Measurements from ENCODE around the gene PLEKHM2. TPM values are rescaled to one million over a fixed set of nuclear protein-coding genes. Genes with fewer than 3 reads are reported as not detected.
A peak's percentile ranks its signal among the peaks of the same experiment; 100 is the strongest.

Gene PLEKHM2
- total RNA-seq, 1 experiment from 2014 or later: 51.5 TPM

- no peaks in the 10 kb centered on the region for H3K9me3 Mint-ChIP-seq (ENCODE audit: unreplicated experiment)
- TF ChIP-seq, protein P1, sequence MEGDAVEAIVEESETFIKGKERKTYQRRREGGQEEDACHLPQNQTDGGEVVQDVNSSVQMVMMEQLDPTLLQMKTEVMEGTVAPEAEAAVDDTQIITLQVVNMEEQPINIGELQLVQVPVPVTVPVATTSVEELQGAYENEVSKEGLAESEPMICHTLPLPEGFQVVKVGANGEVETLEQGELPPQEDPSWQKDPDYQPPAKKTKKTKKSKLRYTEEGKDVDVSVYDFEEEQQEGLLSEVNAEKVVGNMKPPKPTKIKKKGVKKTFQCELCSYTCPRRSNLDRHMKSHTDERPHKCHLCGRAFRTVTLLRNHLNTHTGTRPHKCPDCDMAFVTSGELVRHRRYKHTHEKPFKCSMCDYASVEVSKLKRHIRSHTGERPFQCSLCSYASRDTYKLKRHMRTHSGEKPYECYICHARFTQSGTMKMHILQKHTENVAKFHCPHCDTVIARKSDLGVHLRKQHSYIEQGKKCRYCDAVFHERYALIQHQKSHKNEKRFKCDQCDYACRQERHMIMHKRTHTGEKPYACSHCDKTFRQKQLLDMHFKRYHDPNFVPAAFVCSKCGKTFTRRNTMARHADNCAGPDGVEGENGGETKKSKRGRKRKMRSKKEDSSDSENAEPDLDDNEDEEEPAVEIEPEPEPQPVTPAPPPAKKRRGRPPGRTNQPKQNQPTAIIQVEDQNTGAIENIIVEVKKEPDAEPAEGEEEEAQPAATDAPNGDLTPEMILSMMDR (IDR thresholded peaks at IDR 0.05; ENCODE audit: unreplicated experiment): no peak
- peaks cover 37% of the 10 kb centered on the region for H3K36me3 Mint-ChIP-seq (ENCODE audit: insufficient read depth, unreplicated experiment)
- CTCF ChIA-PET: interaction anchor here (0.7 kb wide), 2 partner anchors 32 to 247 kb away, joined by 3 read pairs; no protein-coding TSS in a partner anchor
- H3K27ac Mint-ChIP-seq (ENCODE audit: low read depth, unreplicated experiment): no peak overlapping the region
- DNase-seq (ENCODE audit: unreplicated experiment): no peak
- H3K27me3 Mint-ChIP-seq (ENCODE audit: insufficient read depth, unreplicated experiment): no peaks in the 10 kb centered on the region
- no peak overlapping the region for H3K4me3 Mint-ChIP-seq (ENCODE audit: unreplicated experiment)
- peaks cover 26% of the 10 kb centered on the region for H3K4me1 Mint-ChIP-seq (ENCODE audit: insufficient read depth, unreplicated experiment)
- BruUV-seq (replicated peaks): no TSS peak
- intact Hi-C loops (cut with micrococcal nuclease): no loop called here
- POLR2A ChIA-PET: interaction anchor here (0.5 to 1.2 kb wide), 2 partner anchors 82 to 85 kb away, joined by 3 to 5 read pairs; no protein-coding TSS in a partner anchor
Observed at GRCh38 chr1:15762546-15762945, 78.4 kb downstream of the PLEKHM2 start.

DNA sequence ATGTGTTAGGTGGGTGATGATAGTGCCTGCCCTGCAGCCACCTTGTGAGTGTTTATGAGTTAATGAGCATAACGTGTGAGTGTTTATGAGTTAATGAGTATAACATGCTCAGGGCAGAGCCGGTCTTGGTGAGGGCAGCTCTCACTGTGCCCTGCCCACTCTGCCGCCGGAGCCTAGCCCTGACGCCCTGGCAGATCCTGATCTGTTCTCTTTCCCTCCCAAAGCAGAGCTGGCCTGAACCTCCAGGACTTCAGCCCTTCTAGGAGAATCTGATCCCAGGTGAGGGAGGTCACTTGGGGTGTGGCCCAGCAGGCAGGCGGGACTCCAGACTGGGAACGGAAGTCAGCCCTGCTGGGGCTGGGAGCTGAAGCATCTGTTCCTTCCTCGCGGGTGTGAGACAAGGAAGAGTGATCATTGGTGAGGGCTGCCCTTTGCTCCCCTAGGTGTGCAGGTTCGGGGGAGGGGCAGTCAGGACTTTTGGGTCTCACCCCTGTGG is 80.2 kb downstream of the PLEKHM2 start:
- POLR2A ChIA-PET: interaction anchor here (0.7 to 3.0 kb wide), 8 partner anchors 9 to 159 kb away, joined by 3 to 33 read pairs (median 4); no protein-coding TSS in a partner anchor
- peak overlapping the region; percentile 42 for H3K4me3 Mint-ChIP-seq (ENCODE audit: unreplicated experiment)

DNA sequence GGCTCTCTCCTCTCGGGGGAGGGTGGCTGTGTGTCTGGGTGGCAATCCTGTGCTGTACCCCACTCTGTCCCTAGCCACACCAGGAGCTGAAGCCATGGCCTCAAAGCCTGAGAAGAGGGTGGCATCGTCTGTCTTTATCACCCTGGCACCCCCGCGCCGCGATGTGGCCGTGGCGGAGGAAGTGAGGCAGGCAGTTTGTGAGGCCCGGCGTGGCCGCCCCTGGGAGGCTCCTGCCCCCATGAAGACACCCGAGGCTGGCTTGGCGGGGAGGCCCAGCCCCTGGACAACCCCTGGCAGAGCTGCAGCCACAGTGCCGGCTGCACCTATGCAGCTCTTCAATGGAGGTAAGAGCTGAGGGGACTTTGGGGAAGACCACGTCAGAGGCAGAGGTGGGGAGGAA is 80.8 kb downstream of the PLEKHM2 start:
- Mint-ChIP-seq H3K36me3 (ENCODE audit: insufficient read depth, unreplicated experiment) (peaks cover 54% of the 10 kb centered on the region), H3K4me3 (ENCODE audit: unreplicated experiment) (peak overlapping the region; percentile 42), H3K27ac (ENCODE audit: low read depth, unreplicated experiment) (peak overlapping the region; percentile 50), H3K27me3 (ENCODE audit: insufficient read depth, unreplicated experiment) (no peaks in the 10 kb centered on the region), H3K4me1 (ENCODE audit: insufficient read depth, unreplicated experiment) (peaks cover 26% of the 10 kb centered on the region), H3K9me3 (ENCODE audit: unreplicated experiment) (no peaks in the 10 kb centered on the region)
- POLR2A ChIA-PET: interaction anchor here (0.7 to 3.0 kb wide), 10 partner anchors 8 to 158 kb away, joined by 3 to 33 read pairs (median 8); no protein-coding TSS in a partner anchor
- TSS peak; percentile 44 for BruUV-seq (replicated peaks)
- intact Hi-C loops (cut with micrococcal nuclease): no loop called here
- TF ChIP-seq, protein P1 (IDR thresholded peaks at IDR 0.05; ENCODE audit: unreplicated experiment): no peak
- no peak for DNase-seq (ENCODE audit: unreplicated experiment)
- CTCF ChIA-PET: interaction anchor here (0.9 kb wide), 1 partner anchor 26 kb away, joined by 3 read pairs; no protein-coding TSS in a partner anchor

More for the DNA sequence above, 80.2 kb downstream of the PLEKHM2 start:
- TF ChIP-seq, protein P1 (IDR thresholded peaks at IDR 0.05; ENCODE audit: unreplicated experiment): no peak
- peak; percentile 65 for DNase-seq (ENCODE audit: unreplicated experiment)
- Mint-ChIP-seq H3K27me3 (ENCODE audit: insufficient read depth, unreplicated experiment) (no peaks in the 10 kb centered on the region), H3K4me1 (ENCODE audit: insufficient read depth, unreplicated experiment) (peaks cover 26% of the 10 kb centered on the region), H3K27ac (ENCODE audit: low read depth, unreplicated experiment) (peak overlapping the region; percentile 50), H3K9me3 (ENCODE audit: unreplicated experiment) (no peaks in the 10 kb centered on the region), H3K36me3 (ENCODE audit: insufficient read depth, unreplicated experiment) (peaks cover 52% of the 10 kb centered on the region)
- CTCF ChIA-PET: interaction anchor here (0.9 kb wide), 1 partner anchor 26 kb away, joined by 3 read pairs; no protein-coding TSS in a partner anchor
- intact Hi-C loops (cut with micrococcal nuclease): no loop called here
- BruUV-seq (replicated peaks): no TSS peak

DNA sequence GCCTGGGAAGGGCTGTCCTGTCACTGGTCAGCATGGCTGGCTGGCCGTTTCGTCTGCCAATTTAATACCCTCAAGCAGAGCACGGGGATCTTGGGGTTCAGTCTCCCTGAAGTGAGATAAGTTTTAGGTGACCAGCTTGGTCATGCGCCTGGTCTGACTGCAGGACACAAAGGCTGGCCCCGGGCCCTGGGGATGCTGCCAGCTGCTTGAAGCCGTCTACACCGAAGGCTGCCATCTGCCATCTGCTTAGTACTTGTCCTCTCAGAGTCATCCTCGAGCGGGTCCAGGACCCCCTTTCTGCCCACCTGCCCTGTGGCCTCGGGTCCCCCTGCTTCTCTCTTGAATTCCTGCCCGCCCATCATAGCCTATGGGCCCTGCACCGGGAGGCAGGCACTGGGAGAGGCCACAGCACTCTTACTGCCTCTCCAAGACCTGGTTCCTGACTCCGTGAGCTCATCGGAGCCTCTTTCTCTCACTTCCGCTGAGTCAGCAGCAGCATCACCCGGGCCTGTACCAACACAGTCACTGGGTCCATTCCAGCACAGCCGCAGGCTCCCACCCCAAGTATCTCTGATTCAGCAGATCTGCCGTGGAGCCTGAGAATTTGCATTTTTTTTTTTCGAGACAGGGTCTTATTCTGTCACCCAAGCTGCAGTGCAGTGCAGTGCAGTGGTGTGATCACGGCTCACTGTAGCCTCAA is 81.5 kb downstream of the PLEKHM2 start:
- H3K36me3 Mint-ChIP-seq (ENCODE audit: insufficient read depth, unreplicated experiment): peaks cover 61% of the 10 kb centered on the region
- TSS peak; percentile 90 for BruUV-seq (replicated peaks)
- CTCF ChIA-PET: interaction anchor here (0.6 to 1.9 kb wide), 2 partner anchors 26 to 68 kb away, joined by 3 to 8 read pairs; no protein-coding TSS in a partner anchor
- POLR2A ChIA-PET: interaction anchor here (0.6 to 3.0 kb wide), 22 partner anchors 9 to 450 kb away, joined by 3 to 33 read pairs (median 4); partner anchors contain the start of gene DNAJC16
- H3K4me3 Mint-ChIP-seq (ENCODE audit: unreplicated experiment): peak overlapping the region; percentile 52
- TF ChIP-seq, protein P1 (IDR thresholded peaks at IDR 0.05; ENCODE audit: unreplicated experiment): no peak
- H3K9me3 Mint-ChIP-seq (ENCODE audit: unreplicated experiment): no peaks in the 10 kb centered on the region
- H3K27ac Mint-ChIP-seq (ENCODE audit: low read depth, unreplicated experiment): peak overlapping the region; percentile 52
- H3K27me3 Mint-ChIP-seq (ENCODE audit: insufficient read depth, unreplicated experiment): no peaks in the 10 kb centered on the region
- peak; percentile 97 for DNase-seq (ENCODE audit: unreplicated experiment)
- peaks cover 26% of the 10 kb centered on the region for H3K4me1 Mint-ChIP-seq (ENCODE audit: insufficient read depth, unreplicated experiment)
- intact Hi-C loops (cut with micrococcal nuclease): no loop called here

Measured in MCF 10A (cell line).